ENCODE results near the gene CDK1.

DNA sequence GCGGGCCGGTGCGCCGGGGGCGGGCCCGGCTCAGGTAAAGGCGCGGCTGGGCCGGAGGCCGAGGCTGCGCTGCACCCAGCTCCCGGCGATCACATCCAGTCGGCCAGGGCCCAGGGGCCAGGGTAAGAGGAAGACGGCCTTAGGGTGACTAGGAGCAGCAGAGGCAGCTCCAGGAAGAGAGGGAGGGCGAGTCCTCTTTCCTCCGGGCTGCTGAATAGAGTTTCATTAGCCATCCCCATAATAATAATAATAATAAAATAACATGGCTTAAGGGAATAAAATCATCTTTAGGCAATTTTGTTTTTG lies 44.8 kb upstream of the CDK1 start:
- no peak for TF ChIP-seq NFRKB (IDR thresholded peaks at IDR 0.05)
- TF ChIP-seq SP1 (IDR thresholded peaks at IDR 0.05) = no peak
- no peak for TF ChIP-seq FOXA1 (IDR thresholded peaks at IDR 0.05)
- no peak for TF ChIP-seq BHLHE40 (IDR thresholded peaks at IDR 0.05; ENCODE audit: borderline replicate concordance)
- no peak for TF ChIP-seq TARDBP (IDR thresholded peaks at IDR 0.05)
- no peak for TF ChIP-seq FOXM1 (IDR thresholded peaks at IDR 0.05; ENCODE audit: borderline replicate concordance)
- TF ChIP-seq HDGF (IDR thresholded peaks at IDR 0.05; ENCODE audit: borderline replicate concordance) = no peak
- TF ChIP-seq SUZ12 (IDR thresholded peaks at IDR 0.05) = no peak
